ENCODE measurements around the gene TOLLIP. TPM values are rescaled to one million over a fixed set of nuclear protein-coding genes. Genes with fewer than 3 reads are reported as not detected.

The TOLLIP gene
- total RNA-seq, 1 donor from 2014 or later = 20.9 TPM

DNA sequence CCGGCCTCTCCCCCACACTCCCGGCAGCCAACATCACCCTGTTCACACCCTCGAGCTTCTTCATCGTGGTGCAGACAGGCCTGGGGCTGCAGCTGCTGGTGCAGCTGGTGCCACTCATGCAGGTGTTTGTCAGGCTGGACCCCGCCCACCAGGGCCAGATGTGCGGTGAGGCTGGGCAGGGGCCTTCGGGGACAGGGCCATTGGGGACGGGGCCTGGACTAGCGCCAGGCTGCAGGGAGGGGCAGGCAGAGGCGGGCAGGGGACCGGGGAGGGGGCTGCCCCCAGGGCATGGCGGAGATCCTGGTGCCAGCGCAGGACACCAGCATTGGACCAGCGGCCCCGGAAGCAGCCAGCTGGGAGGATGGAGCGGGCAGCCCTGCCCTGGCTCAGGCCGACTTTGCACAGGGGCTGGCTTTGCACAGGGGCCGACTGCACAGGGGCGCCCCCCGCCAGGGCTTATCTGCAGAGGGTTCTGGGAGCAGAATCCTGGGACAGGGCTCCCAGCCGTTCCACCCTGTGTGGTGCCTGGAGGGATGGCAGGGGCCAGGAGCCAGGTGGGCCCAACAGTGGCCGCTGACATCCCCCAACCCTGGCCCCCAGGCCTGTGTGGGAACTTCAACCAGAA lies 77.9 kb downstream of the TOLLIP start:
- no peak for DNase-seq

- no peak for DNase-seq
These were observed 78.7 kb downstream of the TOLLIP start for GRCh38 chr11:1230456-1231395.

GRCh38 chr11:1230121-1230455 lies 79.3 kb downstream of the TOLLIP start:
- DNase-seq = no peak

DNA sequence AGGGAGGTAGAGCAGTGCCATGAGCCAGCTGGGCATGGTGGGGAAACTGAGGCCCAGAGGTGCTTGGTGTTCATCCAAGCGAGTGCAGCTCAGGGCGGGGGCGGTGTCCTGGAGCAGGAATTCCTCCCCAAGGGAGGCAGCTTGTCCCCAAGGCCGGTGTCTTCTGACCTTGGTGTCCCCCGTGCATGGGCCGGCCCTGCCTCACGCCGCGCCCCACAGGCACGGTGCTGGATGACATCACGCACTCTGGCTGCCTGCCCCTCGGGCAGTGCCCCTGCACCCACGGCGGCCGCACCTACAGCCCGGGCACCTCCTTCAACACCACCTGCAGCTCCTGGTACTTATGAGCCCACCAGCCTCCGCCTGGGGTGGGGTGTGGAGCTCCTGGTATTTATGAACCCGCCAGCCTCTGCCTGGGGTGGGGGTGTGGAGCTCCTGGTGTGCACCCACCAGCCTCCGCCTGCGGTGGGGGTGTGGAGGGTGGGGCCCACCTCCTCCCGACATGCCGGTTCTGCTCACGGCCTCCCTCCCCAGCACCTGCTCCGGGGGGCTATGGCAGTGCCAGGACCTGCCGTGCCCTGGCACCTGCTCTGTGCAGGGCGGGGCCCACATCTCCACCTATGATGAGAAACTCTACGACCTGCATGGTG lies 79.8 kb downstream of the TOLLIP start:
- DNase-seq = no peak

DNA sequence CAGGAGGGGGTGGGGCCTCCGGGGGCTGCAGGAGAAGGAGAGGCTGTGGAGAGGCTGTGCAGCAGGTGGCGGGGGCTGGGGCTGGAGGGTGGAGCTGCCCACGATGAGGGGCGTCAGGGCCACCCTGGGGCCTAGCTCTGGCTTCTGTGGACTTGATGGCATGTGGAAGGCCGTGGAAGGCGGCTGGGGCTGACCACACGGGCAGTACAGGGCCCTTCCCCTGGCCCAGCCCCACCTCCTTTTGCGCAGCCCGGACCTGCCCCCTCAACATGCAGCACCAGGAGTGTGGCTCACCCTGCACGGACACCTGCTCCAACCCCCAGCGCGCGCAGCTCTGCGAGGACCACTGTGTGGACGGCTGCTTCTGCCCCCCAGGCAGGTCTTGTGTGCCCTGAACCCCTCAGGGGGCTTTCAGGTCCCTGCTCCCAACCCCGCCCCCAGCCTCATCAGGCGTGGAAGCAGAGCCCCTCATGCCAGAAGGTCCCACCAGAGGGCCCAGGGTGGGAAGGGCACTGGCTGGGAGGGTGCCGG lies 80.4 kb downstream of the TOLLIP start:
- no peak for DNase-seq

- no peak for DNase-seq
These were observed 81.2 kb downstream of the TOLLIP start for GRCh38 chr11:1228101-1228821.

DNA sequence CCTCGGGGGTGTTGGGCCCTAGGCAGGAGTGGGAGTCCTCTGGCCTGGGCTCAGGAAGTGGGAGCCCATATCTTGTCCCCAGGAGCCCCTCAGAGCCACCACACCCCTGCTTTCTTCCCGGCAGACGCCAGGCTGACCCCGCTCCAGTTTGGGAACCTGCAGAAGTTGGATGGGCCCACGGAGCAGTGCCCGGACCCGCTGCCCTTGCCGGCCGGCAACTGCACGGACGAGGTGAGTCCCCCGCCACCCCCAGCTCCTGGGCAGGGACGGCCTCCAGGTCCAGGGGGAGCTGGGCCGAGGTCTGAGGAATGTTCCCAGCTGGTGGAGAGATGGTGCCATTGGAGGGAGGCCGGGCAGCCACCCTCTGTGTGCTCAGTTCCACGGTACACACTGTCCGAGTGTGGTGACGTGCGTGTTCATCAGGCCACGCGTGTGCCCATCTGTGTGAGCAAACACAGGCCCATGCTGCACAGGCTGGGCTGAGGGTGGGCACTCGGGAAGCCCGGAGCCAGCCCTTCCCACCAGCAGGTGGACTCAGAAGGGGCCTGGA lies 81.8 kb downstream of the TOLLIP start:
- no peak for DNase-seq

- no peak for DNase-seq
These were observed 82.4 kb downstream of the TOLLIP start for GRCh38 chr11:1226986-1227550.

- DNase-seq = no peak
These were observed 83.0 kb downstream of the TOLLIP start for GRCh38 chr11:1226226-1226985.

- no peak for DNase-seq
These were observed 83.8 kb downstream of the TOLLIP start for GRCh38 chr11:1225386-1226225.

GRCh38 chr11:1224491-1225385 lies 84.7 kb downstream of the TOLLIP start:
- DNase-seq = no peak

Small RNAs within 50 kb of the gene (small RNA-seq; reads per million reads assigned to genes)
- gene MIR6744 (ENCODE audit: low replicate concordance) = not detected

Other genes with a start within 250 kb of the TOLLIP start
- gene MUC2, start 234.8 kb downstream of the TOLLIP start, total RNA-seq = under 0.01 TPM
- 0.39 TPM for gene MUC5AC, start 151.7 kb downstream of the TOLLIP start, total RNA-seq
- 0.30 TPM for gene MUC5B, start 86.6 kb downstream of the TOLLIP start, total RNA-seq
- 0.59 TPM for gene BRSK2, start 80.3 kb upstream of the TOLLIP start, total RNA-seq
- 28.1 TPM for gene MOB2, start 177.1 kb upstream of the TOLLIP start, total RNA-seq